SKM-1 (cell line): ENCODE measurements around the gene RNF150.

ENCODE experiments used
- DNase-seq: peaks from one replicate; lab custom pipeline; 2025; ENCODE audit not compliant: unreplicated experiment; lab: John Stamatoyannopoulos, UW

RNF150 gene

GRCh38 chr4:141028024-141028529 lies 105.2 kb downstream of the RNF150 start:
- DNase-seq, result no peak

GRCh38 chr4:141027421-141027820 lies 105.8 kb downstream of the RNF150 start:
- no peak for DNase-seq

GRCh38 chr4:141026900-141027299 lies 106.4 kb downstream of the RNF150 start:
- no peak for DNase-seq

GRCh38 chr4:141023051-141023450 lies 110.2 kb downstream of the RNF150 start:
- DNase-seq, result no peak

GRCh38 chr4:141022111-141022695 lies 111.1 kb downstream of the RNF150 start:
- no peak for DNase-seq

- DNase-seq, result no peak
These were observed 111.7 kb downstream of the RNF150 start for GRCh38 chr4:141021397-141022110.

GRCh38 chr4:141020801-141021261 lies 112.4 kb downstream of the RNF150 start:
- no peak for DNase-seq

- DNase-seq, result no peak
These were observed 113.5 kb downstream of the RNF150 start for GRCh38 chr4:141019768-141020167.

- DNase-seq, result no peak
These were observed 117.0 kb downstream of the RNF150 start for GRCh38 chr4:141016117-141016798.

- DNase-seq, result no peak
These were observed 119.4 kb downstream of the RNF150 start for GRCh38 chr4:141013899-141014298.

GRCh38 chr4:141011901-141012315 lies 121.4 kb downstream of the RNF150 start:
- DNase-seq, result no peak

- no peak for DNase-seq
These were observed 123.3 kb downstream of the RNF150 start for GRCh38 chr4:141009931-141010330.

GRCh38 chr4:141009129-141009528 lies 124.1 kb downstream of the RNF150 start:
- DNase-seq, result no peak

- DNase-seq, result no peak
These were observed 126.9 kb downstream of the RNF150 start for GRCh38 chr4:141006242-141006802.

- no peak for DNase-seq
These were observed 128.4 kb downstream of the RNF150 start for GRCh38 chr4:141004823-141005222.

- DNase-seq, result no peak
These were observed 130.1 kb downstream of the RNF150 start for GRCh38 chr4:141003193-141003592.

- no peak for DNase-seq
These were observed 130.9 kb downstream of the RNF150 start for GRCh38 chr4:141002323-141002805.

GRCh38 chr4:140996766-140997165 lies 136.5 kb downstream of the RNF150 start:
- no peak for DNase-seq

- DNase-seq, result no peak
These were observed 138.2 kb downstream of the RNF150 start for GRCh38 chr4:140995058-140995457.

- no peak for DNase-seq
These were observed 139.3 kb downstream of the RNF150 start for GRCh38 chr4:140994015-140994414.

GRCh38 chr4:140993370-140993769 lies 139.9 kb downstream of the RNF150 start:
- no peak for DNase-seq
